Subcutaneous adipose tissue (tissue), 4 donors: ENCODE data around the gene MBNL2. TPM values are rescaled to one million over a fixed set of nuclear protein-coding genes. Genes with fewer than 3 reads are reported as not detected.

Source experiments
- total RNA-seq, 4 donors: library from RNA; depleted of rRNA; stranded (reverse); fragments of >200 nt; gene quantifications; one replicate each; pipeline ENCODE4 v1.1.0, GENCODE V29; 2016
- TF ChIP-seq, protein P1 (sequence below): fragments of 450-650 bp; IDR thresholded peaks from one replicate; pipeline ENCODE4 v1.5.1; 2016; ENCODE audit warnings: low read depth, mild to moderate bottlenecking, control low read depth, antibody characterized with exemption, moderate library complexity

The MBNL2 gene
- total RNA-seq, 4 donors from 2014 or later = 83.9 to 141 (median 91.2) TPM

DNA sequence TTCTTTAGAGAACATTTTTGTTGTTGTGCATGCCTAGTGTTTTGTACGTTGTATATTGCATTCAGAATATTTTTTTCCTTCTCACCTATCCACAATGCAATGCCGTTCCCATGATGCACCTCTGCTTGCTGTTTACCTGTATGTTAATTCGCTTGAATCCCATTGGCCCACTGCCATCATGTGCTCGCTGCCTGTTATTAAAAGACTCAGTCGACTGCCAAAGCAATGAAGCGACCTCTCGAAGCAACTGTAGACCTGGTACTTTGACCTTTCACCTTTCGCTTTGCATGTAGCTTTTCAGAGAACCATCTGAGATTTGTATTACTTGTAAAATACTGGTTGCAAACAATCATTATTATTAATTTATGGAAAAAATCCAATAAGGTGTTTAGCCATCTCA, 134.5 kb downstream of the MBNL2 start:
- TF ChIP-seq, protein P1, sequence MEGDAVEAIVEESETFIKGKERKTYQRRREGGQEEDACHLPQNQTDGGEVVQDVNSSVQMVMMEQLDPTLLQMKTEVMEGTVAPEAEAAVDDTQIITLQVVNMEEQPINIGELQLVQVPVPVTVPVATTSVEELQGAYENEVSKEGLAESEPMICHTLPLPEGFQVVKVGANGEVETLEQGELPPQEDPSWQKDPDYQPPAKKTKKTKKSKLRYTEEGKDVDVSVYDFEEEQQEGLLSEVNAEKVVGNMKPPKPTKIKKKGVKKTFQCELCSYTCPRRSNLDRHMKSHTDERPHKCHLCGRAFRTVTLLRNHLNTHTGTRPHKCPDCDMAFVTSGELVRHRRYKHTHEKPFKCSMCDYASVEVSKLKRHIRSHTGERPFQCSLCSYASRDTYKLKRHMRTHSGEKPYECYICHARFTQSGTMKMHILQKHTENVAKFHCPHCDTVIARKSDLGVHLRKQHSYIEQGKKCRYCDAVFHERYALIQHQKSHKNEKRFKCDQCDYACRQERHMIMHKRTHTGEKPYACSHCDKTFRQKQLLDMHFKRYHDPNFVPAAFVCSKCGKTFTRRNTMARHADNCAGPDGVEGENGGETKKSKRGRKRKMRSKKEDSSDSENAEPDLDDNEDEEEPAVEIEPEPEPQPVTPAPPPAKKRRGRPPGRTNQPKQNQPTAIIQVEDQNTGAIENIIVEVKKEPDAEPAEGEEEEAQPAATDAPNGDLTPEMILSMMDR = no peak

DNA sequence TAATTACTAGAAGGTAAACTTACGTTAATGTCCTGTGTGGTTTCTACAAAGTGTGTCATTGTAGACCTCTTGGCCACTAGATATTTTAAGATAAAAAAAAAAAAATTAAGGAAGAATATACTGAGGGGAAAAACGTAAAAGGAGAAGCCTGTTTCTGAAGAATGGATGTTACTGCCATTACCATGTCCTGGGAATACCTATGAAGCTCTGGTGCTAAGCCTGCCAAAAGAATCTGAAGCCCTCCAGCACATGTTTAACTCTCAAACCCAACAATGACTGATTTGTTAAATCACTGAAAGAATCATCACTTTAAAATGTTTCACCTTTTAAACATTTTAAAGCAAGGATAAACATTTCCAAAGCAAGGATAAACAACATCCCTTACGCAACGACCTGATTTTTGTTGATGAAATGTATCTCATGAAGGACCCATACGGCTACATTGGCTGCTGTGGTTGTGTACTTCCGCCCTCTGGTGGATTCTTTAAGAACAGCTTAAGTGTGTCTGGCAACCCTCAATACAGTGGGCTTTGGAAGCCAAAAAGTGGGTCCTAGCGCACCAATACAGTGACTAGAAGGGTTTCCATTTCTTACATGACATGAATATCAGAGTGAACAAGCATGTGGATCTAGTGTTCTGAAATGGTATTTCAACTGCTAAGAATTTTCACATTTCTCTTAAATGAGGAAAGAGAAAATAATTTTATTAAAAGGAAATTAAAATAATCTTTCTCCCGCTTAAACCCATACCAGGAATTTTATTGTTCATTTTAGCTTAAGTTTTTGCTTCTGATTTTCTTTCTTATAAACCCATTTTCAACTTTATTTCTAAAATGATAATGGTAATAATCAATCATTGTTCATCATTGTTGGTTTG, 137.3 kb downstream of the MBNL2 start:
- TF ChIP-seq, protein P1 = no peak

DNA sequence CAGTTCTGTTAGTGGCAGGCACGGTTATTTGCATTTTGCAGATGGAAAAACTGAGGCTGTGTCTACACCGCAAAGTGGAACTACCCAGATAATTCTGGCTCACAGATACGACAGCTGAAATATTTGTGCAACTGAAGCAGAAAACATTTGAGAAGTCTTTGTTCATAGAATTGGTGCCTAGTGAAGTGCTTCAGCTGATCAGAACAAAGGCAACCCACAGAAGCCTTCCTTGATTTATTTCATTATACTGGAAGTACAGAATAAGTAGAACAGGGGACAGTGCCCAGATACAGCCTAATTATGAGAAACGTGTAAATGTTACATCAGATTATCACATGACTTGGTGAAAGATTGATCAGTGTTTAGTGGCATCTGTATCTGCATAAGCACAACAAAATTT, 138.5 kb downstream of the MBNL2 start:
- TF ChIP-seq, protein P1 = no peak

DNA sequence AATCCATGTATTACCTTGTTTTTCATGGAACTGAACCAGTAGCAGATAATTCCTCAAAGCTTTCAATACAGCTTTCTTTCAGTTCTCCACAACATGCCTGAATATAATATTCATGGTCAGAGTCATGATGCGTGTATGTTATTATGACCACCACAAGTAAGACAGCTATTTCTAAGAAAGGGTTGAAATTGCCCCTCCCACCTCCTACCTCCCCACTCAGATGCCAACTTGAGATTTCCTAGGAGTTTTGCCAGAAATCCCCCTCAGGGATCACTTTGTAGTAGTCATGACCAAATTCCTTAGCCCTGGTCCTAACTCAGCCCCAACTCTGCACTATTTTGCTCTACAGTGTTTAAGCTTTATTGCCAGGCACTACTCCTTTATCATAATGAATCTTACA, 141.9 kb downstream of the MBNL2 start:
- TF ChIP-seq, protein P1 = no peak

DNA sequence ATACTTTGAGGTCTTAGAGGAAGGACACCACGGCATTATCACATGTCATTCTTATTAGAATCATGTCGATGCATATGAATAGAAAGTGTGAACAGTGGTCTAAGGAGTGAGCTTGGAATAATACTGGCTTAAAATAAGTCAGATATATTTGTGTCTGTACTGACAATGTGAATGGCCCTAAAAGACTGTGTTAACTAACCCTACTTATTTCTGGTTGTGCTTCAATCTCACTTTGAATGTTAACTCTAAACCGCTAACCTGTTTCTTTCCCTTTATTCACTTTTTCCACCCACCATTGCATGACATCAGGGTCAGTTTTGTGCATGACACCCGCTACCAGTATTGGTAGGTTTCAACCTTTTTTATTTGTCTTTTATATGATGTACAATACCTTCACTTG, 142.7 kb downstream of the MBNL2 start:
- TF ChIP-seq, protein P1 = no peak

DNA sequence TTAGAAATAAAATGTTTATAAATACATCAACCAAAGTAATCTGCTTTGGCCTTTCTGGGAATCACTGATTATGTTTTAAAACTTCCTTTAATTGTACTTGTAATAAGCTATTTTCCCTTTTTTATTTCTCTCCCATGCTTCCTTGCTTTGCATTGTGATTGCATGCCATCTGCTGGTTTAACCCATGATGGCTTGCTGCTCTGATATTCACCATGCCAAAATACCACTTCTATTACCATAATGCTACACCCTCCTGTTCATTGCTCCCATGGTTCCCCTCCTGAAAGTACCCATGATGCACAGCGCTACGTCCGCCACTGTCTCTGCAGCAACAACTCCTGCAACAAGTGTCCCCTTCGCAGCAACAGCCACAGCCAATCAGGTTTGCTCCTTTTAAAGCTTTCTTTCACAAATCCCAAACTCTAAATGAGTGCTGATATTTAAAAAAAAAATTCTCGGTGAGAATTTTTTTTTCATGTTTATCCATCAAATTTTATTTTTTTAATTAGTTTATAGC, 144.1 kb downstream of the MBNL2 start:
- TF ChIP-seq, protein P1 = no peak

DNA sequence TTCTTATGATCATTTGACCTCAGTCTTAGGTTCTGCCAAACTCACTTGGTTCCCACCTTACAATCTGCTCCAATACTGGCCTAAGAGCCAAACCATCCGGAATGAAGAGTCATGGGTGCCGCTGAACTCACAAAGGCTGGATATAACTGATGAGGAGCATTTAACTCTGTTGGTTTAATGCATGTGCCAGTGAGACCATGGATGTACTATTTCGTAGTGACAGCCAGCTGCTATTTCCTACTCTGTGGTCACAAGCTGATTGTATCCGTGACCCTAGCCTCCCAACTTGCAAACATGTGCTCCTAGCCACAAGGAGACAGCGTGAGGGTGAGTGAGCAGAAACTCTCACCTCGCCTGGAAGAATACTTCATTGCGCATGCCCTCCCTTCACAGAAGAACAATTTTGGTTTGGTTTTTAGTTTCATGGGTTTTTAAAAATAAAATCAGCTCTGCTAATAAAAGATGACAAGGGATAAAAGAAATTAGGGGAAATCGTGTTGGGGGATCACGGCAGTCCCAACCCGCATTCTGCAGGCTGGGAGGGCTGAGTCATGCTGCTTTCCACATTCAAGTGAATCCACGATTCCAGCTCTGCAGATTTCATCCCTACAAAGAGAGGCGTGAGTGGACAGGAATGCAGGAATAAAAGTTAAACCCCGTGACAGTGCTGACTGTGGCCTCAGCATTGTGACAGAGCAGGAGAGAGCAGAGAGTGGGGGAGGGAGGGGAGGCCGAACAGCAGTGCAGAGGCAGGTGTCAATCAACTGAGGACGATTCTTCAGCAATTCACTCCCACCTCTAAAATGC, 145.1 kb downstream of the MBNL2 start:
- TF ChIP-seq, protein P1 = no peak
